Esophagus squamous epithelium (tissue), 4 donors: ENCODE results near the gene MINDY4B.

Experiments used
- CTCF ChIP-seq, 6 experiments: fragments of 450-650 bp in 4 of 6; fragments of 200-600 bp in 2 of 6; sonication (generic) in 2 of 6; IDR thresholded peaks; one replicate each; pipeline ENCODE4 v1.5.1; 2016 to 2019; ENCODE audit warnings: antibody characterized with exemption in 6 of 6, mild to moderate bottlenecking in 4 of 6, moderate library complexity in 4 of 6
- POLR2A ChIP-seq, 4 donors: fragments of 450-650 bp; IDR thresholded peaks; one replicate each; pipeline ENCODE4 v1.6.1; 2017; ENCODE audit warnings: antibody characterized with exemption in 4 of 4, mild to moderate bottlenecking in 4 of 4, moderate library complexity in 3 of 4

GRCh38 chr3:150848864-150849263 is 56.4 kb downstream of the MINDY4B start:
- TF ChIP-seq POLR2A (IDR thresholded peaks at IDR 0.05) (no peak), CTCF (IDR thresholded peaks at IDR 0.05) (no peak)
